Smooth muscle cell (in vitro differentiated cells): ENCODE measurements around the gene TES. TPM values are rescaled to one million over a fixed set of nuclear protein-coding genes. Genes with fewer than 3 reads are reported as not detected.
A peak's percentile ranks its signal among the peaks of the same experiment; 100 is the strongest.
"Not testable (repeated sequence)": the region's sequence is repeated elsewhere in the genome, so short reads cannot be mapped to it uniquely, and the experiment has no call there.

Experiments
- DNase-seq: peaks from one replicate; lab custom pipeline; 2025; ENCODE audit not compliant: unreplicated experiment; lab: John Stamatoyannopoulos, UW
- H2AFZ ChIP-seq: fragments of 200-600 bp; sonication (generic); 2 replicates; pipeline ENCODE4 v1.6.0; 2016; ENCODE audit warnings: antibody characterized with exemption, low read depth, mild to moderate bottlenecking
- H3F3A ChIP-seq: fragments of 200-600 bp; sonication (generic); 2 replicates; pipeline ENCODE4 v1.6.0; 2017; ENCODE audit warnings: antibody characterized with exemption, low read depth
- H3K27ac ChIP-seq: fragments of 200-600 bp; sonication (generic); 2 replicates; pipeline ENCODE4 v1.5.1; 2016; ENCODE audit warnings: low read depth, mild to moderate bottlenecking
- H3K27me3 ChIP-seq: fragments of 200-600 bp; sonication (generic); 2 replicates; pipeline ENCODE4 v1.6.1; 2016; ENCODE audit warnings: low read depth, mild to moderate bottlenecking
- H3K36me3 ChIP-seq: fragments of 200-600 bp; sonication (generic); 2 replicates; pipeline ENCODE4 v1.5.1; 2016; ENCODE audit warnings: low read depth
- H3K4me1 ChIP-seq: fragments of 200-600 bp; sonication (generic); 2 replicates; pipeline ENCODE4 v1.5.1; 2016; ENCODE audit warnings: low read depth
- H3K4me2 ChIP-seq: fragments of 200-600 bp; sonication (generic); 2 replicates; pipeline ENCODE4 v1.6.0; 2016; ENCODE audit warnings: mild to moderate bottlenecking
- H3K4me3 ChIP-seq: fragments of 200-600 bp; sonication (generic); 2 replicates; pipeline ENCODE4 v1.5.1; 2016; ENCODE audit warnings: mild to moderate bottlenecking
- H3K79me2 ChIP-seq: fragments of 200-600 bp; sonication (generic); 2 replicates; pipeline ENCODE4 v1.6.0; 2016; ENCODE audit warnings: low read depth, mild to moderate bottlenecking
- H3K9ac ChIP-seq: fragments of 200-600 bp; sonication (generic); 2 replicates; pipeline ENCODE4 v1.6.0; 2016; ENCODE audit warnings: low read depth
- H3K9me3 ChIP-seq: fragments of 200-600 bp; sonication (generic); replicated peaks from 2 replicates; pipeline ENCODE4 v1.5.1; 2016; ENCODE audit warnings: low read depth
- H4K20me1 ChIP-seq: fragments of 200-600 bp; sonication (generic); 2 replicates; pipeline ENCODE4 v1.6.0; 2016; ENCODE audit warnings: low read depth
- whole genome bisulfite sequencing: methylation state at CpG from one replicate; pipeline ENCODE4 v1.1.7; 2016; ENCODE audit warnings: low lambda C conversion rate; 5-methylcytosine and 5-hydroxymethylcytosine counted together
- polyA plus RNA-seq: library from polyadenylated mRNA; unstranded; fragments of >200 nt; fragmentation: Nextera tagmentation; extraction: Ambion mirVana; gene quantifications from 2 replicates; pipeline ENCODE4 v1.2.1, GENCODE V29; 2016
- total RNA-seq: library from RNA; depleted of rRNA; stranded (reverse); fragments of >200 nt; gene quantifications from 2 replicates; pipeline ENCODE4 v1.2.3, GENCODE V29; 2014
- TF ChIP-seq, protein P1 (sequence below): fragments of 200-600 bp; sonication (generic); IDR thresholded peaks from 2 replicates; pipeline ENCODE4 v1.5.1; 2017; ENCODE audit warnings: borderline replicate concordance, mild to moderate bottlenecking, antibody characterized with exemption; ENCODE audit not compliant: insufficient read depth, poor library complexity, severe bottlenecking

TES gene
- total and polyA plus RNA-seq, 2 experiments from 2014 or later: 74.6 to 149 TPM

GRCh38 chr7:116242759-116243158 lies 32.4 kb downstream of the TES start:
- H3K4me1 ChIP-seq: no peaks in the 10 kb centered on the region
- TF ChIP-seq, protein P1, sequence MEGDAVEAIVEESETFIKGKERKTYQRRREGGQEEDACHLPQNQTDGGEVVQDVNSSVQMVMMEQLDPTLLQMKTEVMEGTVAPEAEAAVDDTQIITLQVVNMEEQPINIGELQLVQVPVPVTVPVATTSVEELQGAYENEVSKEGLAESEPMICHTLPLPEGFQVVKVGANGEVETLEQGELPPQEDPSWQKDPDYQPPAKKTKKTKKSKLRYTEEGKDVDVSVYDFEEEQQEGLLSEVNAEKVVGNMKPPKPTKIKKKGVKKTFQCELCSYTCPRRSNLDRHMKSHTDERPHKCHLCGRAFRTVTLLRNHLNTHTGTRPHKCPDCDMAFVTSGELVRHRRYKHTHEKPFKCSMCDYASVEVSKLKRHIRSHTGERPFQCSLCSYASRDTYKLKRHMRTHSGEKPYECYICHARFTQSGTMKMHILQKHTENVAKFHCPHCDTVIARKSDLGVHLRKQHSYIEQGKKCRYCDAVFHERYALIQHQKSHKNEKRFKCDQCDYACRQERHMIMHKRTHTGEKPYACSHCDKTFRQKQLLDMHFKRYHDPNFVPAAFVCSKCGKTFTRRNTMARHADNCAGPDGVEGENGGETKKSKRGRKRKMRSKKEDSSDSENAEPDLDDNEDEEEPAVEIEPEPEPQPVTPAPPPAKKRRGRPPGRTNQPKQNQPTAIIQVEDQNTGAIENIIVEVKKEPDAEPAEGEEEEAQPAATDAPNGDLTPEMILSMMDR: no peak
- no peak for DNase-seq
- H2AFZ ChIP-seq: no peak overlapping the region
- no peaks in the 10 kb centered on the region for H3K9me3 ChIP-seq
- H3K9ac ChIP-seq: no peak overlapping the region
- H3K36me3 ChIP-seq: peaks cover 14% of the 10 kb centered on the region
- H3K79me2 ChIP-seq: peaks cover 53% of the 10 kb centered on the region
- no peak overlapping the region for H3K4me2 ChIP-seq
- peaks cover 70% of the 10 kb centered on the region for H4K20me1 ChIP-seq
- H3F3A ChIP-seq: no peaks in the 10 kb centered on the region
- no peaks in the 10 kb centered on the region for H3K27me3 ChIP-seq
- H3K4me3 ChIP-seq: no peak overlapping the region
- no peak overlapping the region for H3K27ac ChIP-seq

DNA sequence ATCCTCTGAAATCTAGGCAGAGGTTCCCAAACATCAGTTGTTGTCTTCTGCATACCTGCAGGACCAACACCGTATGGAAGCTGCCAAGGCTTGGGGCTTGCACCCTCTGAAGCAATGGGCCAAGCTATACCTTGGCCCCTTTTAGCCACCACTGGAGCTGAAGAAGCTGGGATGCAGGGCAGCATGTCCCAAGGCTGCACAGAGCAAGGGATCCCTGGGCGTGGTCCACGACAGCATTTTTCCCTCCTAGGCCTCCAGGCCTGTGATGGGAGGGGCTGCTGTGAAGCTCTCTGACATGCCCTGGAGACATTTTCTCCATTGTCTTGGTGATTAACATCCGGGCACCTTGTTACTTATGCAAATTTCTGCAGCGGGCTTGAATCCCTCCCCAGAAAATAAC lies 34.5 kb downstream of the TES start:
- H3K4me2 ChIP-seq, H2AFZ ChIP-seq, H3K9me3 ChIP-seq, H3K27ac ChIP-seq, H3K4me3 ChIP-seq, H3K9ac ChIP-seq, H3F3A ChIP-seq, H3K27me3 ChIP-seq, H3K4me1 ChIP-seq, DNase-seq: not testable (repeated sequence)
- Histone ChIP-seq H3K36me3 (peaks cover 27% of the 10 kb centered on the region), H3K79me2 (peaks cover 49% of the 10 kb centered on the region), H4K20me1 (peaks cover 68% of the 10 kb centered on the region)
- 99% methylated on average over 5 of the region's 5 CpGs for WGBS

DNA sequence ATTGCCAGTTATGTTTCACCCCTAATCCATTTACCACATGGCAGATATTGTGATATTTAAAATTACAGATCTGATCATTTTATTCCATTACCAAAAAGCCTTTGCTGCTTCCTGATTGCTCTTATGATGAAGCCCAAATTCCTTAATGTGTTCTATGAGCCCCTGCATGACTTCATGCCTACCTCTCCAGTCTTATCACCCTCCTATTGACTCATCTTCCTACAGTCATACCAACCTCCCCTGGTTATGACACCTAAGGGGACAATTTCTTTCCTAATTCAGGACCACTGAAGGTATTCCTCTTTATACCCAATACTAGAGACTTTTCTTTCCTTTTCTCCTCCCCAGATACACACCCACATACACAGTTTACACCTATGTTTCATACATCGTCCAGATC lies 36.0 kb downstream of the TES start:
- TF ChIP-seq, protein P1: no peak
- 93% methylated on average over 1 of the region's 1 CpG for WGBS

DNA sequence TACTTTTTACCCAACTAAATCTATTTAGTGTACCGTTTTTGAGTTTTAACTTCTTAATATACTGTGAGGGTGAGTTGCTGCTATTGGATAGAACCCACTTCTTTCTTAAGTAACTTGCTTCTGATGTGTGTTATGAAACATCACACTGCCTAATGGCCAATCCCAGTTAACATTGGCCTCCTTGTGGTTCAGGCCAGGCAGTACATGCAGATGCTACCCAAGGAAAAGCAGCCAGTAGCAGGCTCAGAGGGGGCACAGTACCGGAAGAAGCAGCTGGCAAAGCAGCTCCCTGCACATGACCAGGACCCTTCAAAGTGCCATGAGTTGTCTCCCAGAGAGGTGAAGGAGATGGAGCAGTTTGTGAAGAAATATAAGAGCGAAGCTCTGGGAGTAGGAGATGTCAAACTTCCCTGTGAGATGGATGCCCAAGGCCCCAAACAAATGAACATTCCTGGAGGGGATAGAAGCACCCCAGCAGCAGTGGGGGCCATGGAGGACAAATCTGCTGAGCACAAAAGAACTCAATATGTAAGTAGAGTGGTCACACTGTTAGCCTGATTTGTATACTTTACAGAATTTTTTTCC lies 39.7 kb downstream of the TES start:
- H3K4me1 ChIP-seq: no peaks in the 10 kb centered on the region
- TF ChIP-seq, protein P1: peak; percentile 45
- H3K4me2 ChIP-seq: no peak overlapping the region
- H4K20me1 ChIP-seq: peaks cover 48% of the 10 kb centered on the region
- no peaks in the 10 kb centered on the region for H3F3A ChIP-seq
- peaks cover 28% of the 10 kb centered on the region for H3K79me2 ChIP-seq
- no peak for DNase-seq
- no peak overlapping the region for H3K4me3 ChIP-seq
- peaks cover 40% of the 10 kb centered on the region for H3K36me3 ChIP-seq
- no peaks in the 10 kb centered on the region for H3K27me3 ChIP-seq
- no peak overlapping the region for H3K27ac ChIP-seq
- 96% methylated on average over 3 of the region's 3 CpGs for WGBS
- no peak overlapping the region for H2AFZ ChIP-seq
- no peak overlapping the region for H3K9ac ChIP-seq
- H3K9me3 ChIP-seq: no peaks in the 10 kb centered on the region

More for the DNA sequence above, 36.0 kb downstream of the TES start:
- Histone ChIP-seq H4K20me1 (peaks cover 62% of the 10 kb centered on the region), H3K36me3 (peaks cover 29% of the 10 kb centered on the region), H3K9ac (no peak overlapping the region), H3K9me3 (no peaks in the 10 kb centered on the region), H3K79me2 (peaks cover 34% of the 10 kb centered on the region), H3K27me3 (no peaks in the 10 kb centered on the region), H3K4me2 (no peak overlapping the region), H3K27ac (no peak overlapping the region), H3K4me3 (no peak overlapping the region), H3K4me1 (no peaks in the 10 kb centered on the region), H3F3A (no peaks in the 10 kb centered on the region), H2AFZ (no peak overlapping the region)
- no peak for DNase-seq
